Measurements from ENCODE around the gene LAPTM5.
"Not testable (repeated sequence)": the region's sequence is repeated elsewhere in the genome, so short reads cannot be mapped to it uniquely, and the experiment has no call there.

The LAPTM5 gene

DNA sequence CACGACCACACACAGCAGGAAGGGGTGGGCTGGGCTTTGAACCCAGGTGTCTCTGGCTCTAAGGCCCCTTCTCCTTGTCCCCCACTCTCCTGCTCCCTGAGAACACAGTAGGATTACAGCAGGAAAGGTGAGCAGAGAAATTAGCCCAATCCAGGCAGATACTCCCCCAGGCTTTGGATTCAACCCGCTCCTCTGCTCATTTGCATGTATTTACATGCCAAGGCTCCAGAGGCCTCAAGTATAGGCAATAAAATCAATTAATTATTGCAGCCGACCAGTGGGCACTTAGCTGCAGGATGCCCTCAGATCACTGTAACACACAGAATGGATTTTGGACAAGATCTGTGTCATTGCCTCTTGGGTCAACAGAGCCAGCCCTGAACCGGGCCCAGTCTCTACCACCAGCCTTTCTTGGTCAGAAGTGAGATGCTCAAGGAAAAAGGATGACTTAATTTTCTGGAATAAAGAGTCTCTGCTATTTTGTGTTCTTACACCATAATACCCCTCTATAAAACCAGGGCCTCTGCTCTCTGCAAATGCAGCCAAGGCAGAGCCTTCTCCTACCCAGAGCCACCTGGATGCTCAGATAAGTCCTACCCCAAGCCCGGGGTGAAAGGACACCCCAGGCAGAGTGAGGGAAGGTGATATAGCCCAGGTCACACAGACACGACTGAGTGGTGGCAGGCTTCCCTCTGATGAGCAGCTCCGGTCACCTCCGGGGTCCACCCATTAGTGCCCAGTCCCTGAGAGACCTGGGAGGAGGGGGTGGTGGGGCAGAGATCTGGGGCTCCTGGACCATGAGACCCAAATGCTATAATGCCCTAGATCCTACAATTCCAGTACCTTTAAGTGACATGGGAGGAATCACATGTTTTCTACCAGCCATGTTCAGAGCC, 63.0 kb downstream of the LAPTM5 start:
- DNase-seq (ENCODE audit: low read depth in 2 of 2), result no peak

DNA sequence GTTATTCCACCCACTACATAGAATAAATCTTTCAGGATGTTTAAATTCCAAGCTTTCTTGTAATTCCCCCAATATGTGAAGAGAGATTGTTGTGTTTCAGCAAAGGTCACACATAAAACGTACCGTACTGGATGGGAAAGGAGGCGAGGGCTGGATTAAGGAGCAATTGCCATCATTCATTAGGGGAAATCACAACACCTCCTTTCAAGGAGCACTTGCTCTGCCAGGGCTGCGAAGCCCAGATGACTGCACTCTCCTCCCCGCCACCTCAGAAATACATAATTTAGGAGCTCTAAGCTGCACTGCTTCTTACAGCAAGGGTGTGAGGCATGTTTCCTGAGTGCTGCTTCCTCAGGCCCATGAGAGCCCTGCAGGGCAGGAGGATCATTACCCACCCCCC, 63.8 kb downstream of the LAPTM5 start:
- DNase-seq (ENCODE audit: low read depth in 2 of 2), result no peak

DNA sequence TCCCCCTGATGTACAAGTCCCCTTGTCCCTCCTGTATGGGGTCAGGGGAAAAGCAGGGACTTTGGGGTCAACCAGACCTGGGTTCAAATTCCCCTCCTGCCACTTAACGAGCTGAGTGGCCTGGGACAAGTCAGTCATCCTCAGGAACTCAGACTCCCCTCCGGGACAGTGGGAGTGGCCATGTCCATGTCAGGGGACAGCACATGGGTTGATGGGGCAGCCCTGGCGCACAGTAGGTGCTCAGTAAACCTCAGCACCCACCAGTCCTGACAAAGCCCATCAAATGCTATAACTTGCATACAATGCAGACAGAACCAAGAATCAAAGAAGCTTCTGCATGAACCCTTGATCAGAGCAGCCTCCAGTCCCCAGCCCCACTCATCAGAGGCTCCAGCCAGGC, 64.2 kb downstream of the LAPTM5 start:
- no peak for DNase-seq (ENCODE audit: low read depth in 2 of 2)

DNA sequence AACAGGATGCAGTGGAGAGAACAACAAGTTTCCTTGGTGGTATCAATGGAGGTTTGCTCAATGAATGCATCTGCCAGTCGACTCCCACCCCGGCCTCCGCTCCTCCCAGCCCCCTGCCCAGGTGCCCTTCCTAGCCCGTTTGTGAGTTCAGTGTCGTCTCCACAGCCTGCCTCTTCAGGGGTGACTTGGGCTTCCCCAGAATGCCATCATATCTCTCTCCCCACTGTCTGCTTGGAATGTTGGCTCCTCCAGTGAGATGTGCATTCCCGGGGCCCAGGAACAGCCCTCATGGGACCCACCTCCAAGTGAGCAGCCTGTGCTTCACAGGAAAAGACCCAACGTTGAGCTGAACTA, 64.6 kb downstream of the LAPTM5 start:
- no peak for DNase-seq (ENCODE audit: low read depth in 2 of 2)

DNA sequence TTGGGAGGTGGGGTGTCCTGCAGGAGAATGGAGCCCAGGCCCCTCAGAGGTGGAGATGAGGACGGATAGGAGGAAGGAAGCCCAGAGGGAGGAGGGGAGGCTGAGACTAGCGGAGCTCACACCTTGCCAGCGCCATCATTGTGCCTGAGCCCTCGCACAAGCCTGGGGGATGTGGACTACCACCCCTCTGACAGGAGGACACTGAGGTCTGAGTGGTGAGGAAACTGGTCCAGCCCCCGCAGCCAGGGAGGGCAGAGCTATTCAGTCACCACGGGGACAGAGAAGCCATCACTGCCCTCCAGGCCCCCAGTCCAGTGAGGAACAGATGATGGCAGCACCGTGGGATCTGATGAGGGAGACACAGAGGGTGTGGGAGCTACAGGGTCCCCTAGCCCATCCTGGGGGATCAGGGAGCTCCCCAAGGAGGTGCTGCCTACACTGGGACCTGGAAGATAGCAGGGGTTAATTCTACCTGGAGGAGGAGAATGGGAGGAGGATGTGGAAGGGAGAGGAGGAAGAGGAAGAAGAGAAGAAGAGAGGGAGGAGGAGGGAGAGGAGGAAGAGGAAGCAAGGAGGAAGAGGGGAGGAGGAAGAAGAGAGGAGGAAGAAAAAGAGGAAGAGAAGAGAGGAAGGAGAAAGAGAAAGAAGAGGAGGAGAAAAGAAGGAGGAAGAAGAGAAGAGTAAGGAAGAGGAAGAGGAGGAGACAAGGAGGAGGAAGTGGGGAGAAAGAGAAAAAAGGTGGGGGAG, 65.2 kb downstream of the LAPTM5 start:
- no peak for DNase-seq (ENCODE audit: low read depth in 2 of 2)

DNA sequence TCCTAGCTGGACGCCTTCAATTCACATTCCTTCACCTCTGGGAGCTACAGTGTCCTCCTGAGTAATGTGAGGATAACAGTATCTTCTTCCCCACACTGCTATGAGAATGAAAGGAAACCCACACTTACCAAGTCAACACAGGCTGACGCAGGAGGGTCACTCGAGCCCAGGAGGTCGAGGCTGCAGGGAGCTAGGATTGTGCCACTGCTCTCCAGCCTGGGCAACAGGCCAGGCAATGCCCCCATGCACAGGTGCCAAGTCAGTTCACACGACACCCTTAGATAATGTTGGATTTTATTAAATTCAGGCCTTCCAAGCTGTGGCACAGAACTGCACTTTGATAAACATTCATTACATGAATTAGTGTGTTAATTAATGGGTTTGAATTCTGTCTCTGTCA, 66.1 kb downstream of the LAPTM5 start:
- no peak for DNase-seq (ENCODE audit: low read depth in 2 of 2)

DNA sequence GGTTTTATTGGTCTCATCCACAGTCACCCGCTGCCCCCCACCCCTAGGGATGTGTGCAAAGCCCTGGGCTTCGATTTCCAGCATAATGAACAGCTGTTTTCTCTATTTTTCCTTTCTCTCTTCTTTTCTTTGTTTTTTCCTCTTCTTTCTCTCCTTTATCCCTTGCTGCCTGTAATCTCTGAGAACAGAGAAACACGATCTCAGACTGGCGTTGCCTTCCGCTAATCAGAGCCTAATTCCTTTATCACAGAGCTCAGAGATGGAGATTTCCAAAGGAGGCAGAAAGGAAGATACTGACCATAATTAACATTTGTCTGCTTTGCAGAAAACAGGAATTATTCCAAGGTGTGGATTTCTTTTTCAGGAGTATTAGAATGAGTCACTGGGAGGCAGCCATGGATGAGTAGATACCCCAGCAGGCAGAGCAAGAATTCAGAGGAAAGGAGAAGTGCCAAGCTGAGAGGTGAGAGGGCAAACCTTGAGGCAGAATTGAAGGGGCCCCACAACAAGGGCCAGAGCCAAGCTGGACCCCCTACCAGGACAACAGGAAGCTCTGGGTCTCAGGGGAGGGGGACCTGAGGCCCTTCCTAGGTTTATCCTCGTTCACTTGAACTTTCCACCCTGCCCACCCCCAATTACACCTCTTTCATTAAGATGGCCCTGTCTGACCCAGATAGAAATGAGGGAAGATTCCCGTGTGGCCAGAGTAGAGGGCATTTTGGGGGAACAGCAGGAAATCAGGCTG, 67.5 kb downstream of the LAPTM5 start:
- DNase-seq (ENCODE audit: low read depth in 2 of 2), result no peak

DNA sequence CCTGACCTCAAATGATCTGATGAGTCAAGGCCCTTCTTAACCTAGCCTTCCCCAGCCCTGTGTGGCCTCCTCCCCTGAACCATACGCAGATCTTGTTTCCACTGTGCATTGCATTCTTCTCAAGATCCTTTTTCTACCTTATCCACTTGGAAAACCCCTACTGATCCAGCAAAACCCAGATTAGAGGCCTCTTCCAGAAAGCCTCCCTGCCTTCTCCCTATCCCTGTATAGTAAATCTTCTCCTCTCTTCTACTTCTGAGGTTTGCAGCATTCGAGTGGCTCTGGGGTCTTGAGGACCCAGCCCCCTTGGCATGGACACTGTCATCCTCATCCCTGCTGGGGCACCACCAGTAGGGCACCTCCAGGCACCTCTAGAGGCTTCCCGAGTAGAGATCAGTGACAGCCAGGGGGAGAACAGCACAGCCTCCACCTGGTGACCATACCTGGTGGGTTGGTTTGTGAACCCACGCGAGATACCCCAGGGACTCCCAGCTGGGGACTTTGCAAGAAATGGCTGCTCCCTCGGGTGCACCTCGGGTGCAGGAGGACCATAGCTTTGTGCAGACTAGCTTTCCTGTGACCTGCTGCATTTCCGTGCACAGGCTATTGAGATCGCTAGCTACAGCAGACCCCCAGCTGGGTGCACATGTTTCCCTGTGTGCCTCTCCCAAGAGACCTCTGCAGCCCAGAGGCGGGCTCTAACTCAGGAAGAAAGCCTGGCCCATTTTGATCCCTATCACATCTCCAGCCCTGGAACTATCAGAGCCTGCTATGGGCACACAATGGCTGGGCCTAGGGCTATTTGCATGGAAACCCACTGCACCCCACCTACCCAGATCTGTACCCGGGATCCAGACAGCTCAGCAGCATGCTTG, 68.4 kb downstream of the LAPTM5 start:
- DNase-seq (ENCODE audit: low read depth in 2 of 2), result no peak

DNA sequence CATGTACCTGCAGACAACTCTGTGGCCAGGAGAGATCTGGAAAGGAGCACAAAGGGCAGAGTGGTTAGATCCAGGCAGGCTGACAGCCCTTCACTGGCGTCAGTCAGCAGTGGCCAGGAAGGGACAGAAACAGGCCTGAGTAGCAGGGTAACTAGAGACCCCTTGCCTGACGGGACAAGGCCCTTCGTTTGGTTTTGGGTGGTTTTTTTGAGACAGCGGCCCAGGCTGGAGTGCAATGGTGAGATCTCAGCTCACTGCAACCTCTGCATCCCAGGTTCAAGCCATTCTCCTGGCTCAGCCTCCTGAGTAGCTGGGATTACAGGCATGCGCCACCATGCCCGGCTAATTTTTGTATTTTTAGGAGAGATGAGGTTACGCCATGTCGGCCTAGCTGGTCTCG, 69.1 kb downstream of the LAPTM5 start:
- not testable (repeated sequence) for DNase-seq (ENCODE audit: low read depth in 2 of 2)

DNA sequence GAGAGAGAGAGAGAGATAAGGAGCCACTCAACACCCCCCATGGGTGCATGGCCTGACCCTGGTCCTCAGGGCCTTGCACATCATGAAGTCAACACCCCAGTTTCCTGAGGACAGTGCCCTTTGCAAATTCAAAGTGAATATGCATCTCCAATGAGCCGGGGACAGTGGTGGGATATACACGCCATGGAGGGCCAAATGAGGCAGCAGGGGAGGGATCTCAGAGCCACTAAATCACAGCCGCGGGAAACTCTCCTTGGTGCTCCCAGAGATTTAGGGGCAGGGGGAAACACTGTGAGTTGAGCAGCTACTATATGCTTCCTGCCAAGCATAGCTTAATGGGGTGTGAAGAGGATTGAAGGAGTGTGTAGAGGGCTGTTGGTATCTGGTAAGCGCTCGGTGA, 69.7 kb downstream of the LAPTM5 start:
- no peak for DNase-seq (ENCODE audit: low read depth in 2 of 2)

DNA sequence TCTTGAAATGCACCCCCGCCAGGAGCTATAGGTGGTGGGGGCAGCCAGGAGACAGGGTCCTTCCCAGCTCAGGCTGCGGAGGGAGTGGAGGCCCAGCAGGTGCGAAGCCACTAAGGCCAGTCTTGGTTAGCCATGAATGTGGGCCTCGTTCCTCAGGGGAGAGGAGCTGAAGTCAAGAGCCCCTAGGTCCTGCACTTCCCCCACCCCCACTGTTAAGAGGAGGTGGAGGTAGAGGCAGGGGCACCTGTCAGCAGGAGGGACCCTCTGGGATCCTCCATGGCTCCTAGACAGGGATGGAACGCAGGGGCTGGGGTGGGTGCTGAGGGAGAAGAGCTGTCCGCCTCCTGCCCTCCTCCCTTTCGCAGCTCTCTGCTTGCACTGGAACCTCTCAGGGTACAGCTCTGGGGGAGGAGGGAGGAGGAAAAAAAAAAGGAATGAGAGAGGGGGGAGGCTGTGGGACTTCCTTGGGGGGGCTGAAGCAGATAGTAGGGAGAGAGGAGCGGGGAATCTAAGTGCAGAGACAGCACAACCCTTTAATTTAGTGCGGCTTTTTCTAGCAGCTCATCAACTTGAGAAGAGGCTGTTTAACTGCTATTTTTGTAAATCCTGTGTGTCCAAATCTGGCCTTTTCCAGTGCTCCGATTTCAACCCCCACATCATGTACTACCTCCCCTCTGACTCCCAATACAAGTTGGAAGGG, 71.2 kb downstream of the LAPTM5 start:
- no peak for DNase-seq (ENCODE audit: low read depth in 2 of 2)

DNA sequence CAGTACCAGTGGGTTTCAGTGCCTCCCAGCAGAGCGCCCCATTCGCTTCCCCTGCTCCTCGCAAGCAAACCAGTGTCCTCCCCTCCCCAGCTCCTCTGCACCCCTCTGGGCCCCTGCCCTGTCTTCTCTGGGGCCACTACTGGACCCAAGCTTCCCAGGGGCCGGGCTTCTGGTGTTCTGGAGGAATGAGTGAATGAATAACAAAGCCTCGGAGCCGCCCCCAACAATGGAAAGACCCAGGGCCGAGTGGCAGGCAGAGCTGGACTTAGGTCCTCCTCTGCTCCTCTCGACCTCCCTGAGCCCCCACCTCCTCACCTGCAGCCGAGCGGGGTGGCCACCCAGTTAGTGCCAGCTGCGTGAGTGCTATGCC, 71.8 kb downstream of the LAPTM5 start:
- DNase-seq (ENCODE audit: low read depth in 2 of 2), result no peak

DNA sequence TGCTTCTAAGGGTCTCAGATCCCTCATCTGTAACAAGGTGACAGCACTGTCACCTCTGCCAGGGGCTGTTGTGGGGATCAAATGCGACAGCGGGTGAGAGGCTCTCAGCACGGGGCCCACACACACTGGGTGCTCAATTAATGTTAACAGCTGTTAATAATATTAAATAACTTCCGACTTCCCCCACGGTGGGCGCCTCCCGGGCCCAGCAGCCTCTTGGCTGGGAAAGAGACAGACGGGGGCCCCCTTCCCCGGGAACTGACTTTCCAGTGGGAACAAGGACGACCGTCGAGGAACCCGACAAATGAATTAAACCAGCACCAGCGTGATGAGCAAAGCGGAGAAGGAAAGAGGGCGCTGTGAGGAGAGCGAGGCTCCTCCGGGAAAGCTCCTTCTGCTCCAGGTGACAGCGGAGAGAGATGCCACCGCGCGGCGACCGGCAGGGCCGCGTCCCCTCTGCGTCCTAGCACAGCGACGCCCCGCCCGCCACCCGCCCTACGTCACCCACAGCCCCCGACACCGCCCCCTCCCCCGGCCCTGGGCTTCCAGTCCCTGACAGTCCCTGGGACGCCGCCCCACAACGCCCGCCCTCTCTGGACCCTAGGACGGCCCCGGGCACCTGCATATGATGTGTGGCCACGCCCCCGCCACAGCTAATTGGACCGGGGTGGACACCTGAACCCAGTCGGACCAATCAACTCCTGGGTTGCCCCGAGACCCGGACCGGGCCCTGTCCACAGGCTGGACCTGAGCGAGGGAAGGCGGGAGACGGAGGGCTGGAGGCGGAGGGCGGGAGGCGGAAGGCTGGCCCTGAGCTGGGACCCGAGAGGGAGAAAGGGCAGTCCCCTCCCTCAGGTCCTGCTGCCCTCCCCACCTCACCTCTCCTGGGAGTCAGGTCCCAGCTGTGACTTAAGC, 72.4 kb downstream of the LAPTM5 start:
- peak in 1 of 2 donors; percentile 1 for DNase-seq (ENCODE audit: low read depth in 2 of 2)

DNA sequence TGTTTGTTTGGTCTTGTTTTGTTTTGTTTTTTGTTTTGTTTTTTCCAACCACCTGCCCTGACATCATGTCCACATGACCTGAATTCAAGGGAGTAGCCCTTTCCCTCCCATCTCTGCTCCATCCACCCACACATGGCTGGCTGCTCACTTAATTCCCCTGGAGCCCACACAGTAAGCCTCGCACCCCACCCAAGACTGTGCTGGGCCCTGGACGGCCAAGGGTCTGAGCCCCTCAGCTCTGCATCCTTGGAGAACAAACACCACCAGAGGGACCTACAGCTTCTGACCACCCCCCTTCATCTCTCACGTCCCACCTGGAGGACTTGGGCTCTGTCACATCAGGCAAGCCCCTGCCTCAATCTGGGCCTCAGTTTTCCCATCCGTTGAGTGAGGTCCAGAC, 73.3 kb downstream of the LAPTM5 start:
- DNase-seq (ENCODE audit: low read depth in 2 of 2), result no peak

DNA sequence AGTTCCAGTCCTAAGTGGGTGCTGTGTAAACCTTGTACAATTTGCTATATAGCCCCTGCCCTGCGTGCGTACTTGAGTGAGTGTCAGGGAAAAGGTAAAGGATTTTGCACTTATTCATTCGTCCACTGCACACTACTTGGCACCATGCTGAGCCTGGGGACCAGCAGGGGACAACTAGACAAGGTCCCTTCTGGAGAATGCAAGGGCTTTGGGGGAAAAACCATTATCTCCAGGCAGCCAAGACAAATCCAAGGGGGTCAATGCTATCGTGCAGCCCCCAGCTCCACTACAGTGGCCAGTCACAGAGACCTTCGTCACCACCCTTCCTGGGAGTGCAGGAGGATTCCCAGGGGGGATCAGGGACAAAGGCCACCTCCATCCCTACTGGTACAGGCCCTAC, 73.9 kb downstream of the LAPTM5 start:
- DNase-seq (ENCODE audit: low read depth in 2 of 2), result no peak

Data from stimulated activated CD4-positive, alpha-beta T cell treated with anti-CD3 and anti-CD28 coated beads, Interleukin-1b, Interleukin-23, amount 100 ng/mL, for 1 hour (primary cell).